HG03039 (cell line): Measurements from ENCODE around the gene GPR153.
A peak's percentile ranks its signal among the peaks of the same experiment; 100 is the strongest.

Experiments
- ATAC-seq: cut with Tn5 transposase; IDR thresholded peaks from one replicate; pipeline ENCODE4 v1.9.1; 2021; ENCODE audit warnings: mild to moderate bottlenecking, moderate library complexity; ENCODE audit not compliant: unreplicated experiment

GPR153 gene

DNA sequence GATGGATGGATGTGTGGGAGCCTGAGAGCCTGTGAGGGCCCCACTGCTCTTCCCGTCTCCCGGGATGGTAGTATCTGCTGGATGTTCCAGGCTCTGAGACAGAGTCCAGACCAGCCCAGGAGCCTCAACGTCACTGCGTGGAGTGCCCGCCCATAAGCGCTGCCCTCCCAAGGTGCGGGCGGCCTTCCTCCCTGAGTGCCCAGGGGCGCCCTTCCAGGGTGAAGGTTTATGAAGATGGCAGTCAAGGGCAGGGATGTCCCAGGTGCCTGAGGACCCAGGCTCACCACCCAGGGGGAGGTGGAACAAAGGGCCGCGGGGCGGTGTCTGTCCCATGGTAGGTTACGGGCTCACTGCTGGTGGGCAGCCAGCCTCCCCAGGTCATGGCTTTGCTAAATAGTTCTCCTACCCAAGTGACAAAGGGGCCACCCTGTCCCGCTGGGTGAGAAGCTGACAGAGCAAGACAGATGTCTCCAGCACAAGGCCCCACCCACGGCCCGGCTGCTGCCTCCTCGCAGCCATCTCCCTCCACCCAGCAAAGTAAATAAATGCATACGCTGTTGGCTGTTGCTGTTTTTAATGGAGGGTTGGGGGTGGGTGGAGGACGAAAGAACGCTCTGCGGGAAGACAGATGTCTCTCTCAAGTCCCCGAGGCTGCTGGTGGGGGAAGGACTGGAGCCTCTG lies 9.0 kb upstream of the GPR153 start:
- ATAC-seq = no peak

DNA sequence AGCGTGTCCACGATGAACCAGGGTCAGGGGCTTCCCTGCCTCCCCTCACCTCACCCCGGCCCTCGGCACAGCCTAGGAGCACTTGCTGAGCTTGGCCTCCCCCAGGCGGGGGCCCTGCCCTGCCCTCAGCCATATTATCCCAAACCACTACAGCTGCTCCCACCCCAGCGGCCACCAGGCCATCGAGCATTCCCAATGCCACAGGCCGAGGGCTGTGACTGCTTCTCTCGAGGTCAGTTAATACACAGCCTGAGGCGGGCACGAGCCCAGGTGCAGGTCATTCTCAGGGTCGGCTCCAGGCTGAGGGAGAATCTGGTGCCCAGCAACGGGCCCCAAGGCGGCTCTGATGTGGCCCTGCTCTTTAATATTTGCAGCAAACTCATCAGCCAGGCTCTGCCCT lies 8.4 kb upstream of the GPR153 start:
- ATAC-seq = no peak

DNA sequence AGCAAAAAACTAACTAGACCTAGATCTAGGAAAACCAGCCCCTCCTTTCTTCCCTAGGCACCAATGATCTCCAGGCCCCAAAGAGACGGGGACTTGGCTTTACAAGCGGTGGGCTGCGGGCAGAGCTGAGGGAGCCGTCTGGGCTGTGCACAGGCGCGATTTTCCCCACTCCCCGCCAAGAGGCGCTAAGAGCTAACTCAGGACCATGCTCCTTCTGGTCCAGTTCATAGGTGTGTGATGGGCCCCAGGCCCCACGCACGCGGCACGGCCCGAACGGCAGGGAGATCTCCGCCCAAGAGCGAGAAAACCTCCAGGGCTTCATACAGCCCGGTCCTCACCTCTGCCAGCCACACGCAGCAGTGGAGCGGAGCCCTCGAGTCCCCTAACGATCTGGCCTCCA lies 7.5 kb upstream of the GPR153 start:
- no peak for ATAC-seq

DNA sequence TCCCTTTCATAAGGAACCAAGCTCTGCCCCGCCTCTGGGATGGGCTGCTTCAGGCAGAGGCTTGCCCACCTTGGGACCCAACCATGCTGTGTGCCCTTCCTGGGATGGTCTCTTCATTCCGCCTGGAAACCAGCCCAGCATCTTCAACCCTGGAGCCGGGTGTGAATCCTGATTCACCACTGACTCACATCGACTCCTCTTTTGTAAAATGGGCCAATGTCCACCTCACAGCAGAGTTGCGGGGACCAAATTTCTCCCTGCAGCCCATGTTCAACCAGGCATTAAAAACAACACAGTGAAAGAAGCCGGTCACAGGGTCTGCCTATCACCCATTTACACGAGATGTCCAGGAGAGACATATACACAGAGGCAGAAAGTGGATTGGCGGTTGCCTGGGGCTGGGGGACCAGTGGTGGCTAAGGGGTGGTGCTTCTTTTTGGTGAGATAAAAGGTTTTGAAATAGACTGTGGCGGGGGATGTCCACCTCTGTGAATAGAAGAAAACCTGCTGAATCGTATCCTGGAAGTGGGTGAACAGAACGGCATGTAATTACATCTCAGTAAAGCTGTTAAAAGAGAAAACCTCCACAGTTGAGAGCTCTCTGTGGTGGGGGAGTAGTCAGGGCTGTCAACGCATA lies 6.9 kb upstream of the GPR153 start:
- no peak for ATAC-seq

DNA sequence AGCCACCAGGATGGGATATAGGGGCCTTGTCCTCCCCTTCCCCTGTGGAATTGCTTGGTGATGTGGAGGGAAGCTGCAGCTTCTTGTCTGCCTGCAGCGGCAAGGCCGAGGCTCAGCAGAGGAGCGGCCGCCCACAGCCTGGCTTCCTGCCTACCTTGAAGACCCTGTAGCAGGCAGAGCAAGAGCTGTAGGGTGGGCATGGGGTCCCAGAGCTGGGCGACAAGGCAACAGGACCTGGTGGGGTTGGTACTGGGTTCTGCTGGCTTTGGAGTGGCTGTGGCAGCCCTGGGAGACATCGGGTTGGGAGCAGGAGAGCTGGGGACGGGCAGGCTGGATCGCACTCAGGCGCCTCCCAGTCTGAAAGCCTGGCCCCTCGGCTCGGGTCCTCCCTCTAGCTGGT lies 5.7 kb upstream of the GPR153 start:
- ATAC-seq = no peak

DNA sequence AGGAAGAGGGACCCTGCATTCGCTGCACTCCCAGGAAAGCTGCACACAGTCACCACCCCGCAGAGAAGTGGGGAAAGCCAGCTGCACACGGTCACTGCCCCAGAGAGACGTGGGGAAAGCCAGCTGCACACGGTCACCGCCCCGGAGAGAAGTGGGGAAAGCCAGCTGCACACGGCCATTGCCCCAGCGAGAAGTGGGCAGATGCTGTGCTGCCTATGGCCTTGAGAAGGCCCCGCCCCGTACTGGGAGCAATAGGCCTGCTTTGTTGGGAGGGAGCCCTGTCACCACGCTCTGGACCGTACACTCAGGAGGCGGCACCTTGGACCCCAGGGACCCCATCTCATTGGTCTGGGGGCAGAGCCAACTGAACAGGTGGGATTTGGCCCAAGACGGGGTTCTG lies 4.3 kb upstream of the GPR153 start:
- ATAC-seq = no peak

DNA sequence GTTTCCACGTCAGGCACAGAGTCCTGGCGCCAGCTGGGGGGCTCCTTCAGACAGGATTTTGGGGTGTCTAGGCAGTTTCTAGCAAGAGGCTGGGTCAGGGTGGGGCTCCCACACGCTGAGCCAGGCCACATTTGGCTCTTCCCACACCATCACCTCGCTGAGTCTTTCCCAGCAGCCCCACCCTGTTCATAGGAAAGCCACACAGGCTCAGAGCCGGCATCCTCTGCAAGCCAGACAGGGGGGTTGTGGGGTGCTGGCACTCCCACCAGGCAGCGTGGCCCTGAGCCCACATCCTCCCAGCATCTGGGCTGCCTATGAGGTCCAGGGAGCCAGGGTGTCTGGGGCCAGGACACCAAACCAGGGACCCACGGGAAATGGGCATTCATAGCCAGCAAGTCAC lies 2.8 kb upstream of the GPR153 start:
- no peak for ATAC-seq

DNA sequence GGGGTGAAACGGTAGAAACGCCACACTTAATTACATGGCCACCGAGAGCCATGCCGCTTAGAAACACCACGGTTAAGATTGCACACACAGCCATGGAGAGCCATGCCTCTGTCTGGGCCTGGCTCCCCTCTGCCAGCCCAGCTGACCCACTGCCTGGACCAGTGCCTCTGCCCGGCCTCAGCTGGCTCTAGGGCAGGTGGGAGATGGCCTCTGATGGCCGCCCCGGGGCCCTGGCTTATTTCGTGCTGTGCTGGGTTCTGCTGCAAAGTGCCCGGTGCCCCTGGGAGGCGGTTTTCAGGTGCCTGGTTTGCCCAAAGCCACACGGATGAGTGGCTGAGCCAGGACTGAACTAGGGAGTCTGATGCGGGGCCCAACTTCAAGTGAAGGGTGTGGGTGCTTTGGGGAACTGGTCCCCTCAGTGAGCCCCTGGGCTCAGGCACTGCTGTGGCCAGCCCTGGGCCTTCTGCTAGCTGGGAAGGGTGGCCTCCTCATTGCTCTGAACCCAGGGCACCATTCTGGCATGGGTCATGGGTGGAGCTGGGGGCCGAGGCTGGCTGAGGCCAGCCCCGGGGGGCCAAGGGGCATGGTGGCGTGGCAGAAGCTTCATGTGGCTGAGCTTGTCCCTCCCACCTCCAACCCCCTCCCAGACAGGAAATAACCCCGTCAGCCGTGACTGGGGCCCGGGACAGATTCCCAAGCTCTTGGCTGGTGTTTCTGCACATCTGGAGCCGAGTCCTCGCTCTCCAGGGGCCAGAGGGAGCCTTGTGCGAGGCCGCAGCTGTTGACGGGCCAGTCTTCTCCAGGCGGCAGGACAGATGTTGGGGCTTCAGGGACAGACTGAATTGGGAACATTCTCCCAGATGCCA lies 1.9 kb upstream of the GPR153 start:
- no peak for ATAC-seq

DNA sequence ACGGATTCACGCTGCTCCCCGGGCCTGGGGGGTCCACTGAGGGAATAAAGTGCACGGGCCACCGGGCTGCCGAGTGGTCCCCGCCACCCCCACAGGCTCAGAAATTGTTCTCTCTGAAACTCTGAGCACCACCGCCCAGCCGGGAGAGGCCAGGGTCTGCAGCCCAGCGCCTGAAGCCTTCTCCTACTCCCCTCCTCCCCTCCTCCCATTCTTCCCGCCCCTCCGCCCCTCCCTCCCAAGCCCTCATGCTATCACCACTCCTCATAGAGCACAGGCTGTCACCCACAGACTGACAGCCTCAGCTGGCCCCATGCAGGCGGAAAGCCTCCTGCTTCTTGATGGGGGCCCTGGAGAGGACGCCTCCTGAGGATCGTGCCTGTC lies 707 bp upstream of the GPR153 start:
- ATAC-seq = no peak

DNA sequence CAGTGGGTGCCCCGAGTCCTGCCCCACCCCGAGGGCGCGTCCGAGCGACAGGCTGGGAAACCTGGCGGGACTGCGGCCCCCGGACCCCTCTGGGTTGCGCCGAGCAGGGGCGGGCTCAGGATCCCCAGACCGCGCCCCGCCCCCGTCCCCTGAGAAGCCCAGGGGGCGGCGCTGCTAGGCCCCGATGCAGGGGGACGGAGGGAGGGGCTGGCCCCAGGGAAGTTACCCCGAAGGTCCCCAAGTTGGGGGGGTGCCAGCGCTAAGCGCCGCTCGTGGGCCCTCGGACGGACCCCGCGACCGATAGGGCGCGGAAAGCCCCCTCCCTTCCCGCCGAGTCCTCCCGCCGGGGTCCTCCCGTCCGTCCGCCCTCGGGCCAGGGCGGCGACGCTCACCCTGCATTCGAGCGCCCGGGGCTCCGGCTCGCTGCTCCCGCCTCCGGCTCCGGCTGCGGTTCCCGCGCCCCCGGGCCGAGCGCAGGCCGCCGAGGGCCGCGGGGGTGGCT lies 414 bp downstream of the GPR153 start:
- peak; percentile 30 for ATAC-seq

DNA sequence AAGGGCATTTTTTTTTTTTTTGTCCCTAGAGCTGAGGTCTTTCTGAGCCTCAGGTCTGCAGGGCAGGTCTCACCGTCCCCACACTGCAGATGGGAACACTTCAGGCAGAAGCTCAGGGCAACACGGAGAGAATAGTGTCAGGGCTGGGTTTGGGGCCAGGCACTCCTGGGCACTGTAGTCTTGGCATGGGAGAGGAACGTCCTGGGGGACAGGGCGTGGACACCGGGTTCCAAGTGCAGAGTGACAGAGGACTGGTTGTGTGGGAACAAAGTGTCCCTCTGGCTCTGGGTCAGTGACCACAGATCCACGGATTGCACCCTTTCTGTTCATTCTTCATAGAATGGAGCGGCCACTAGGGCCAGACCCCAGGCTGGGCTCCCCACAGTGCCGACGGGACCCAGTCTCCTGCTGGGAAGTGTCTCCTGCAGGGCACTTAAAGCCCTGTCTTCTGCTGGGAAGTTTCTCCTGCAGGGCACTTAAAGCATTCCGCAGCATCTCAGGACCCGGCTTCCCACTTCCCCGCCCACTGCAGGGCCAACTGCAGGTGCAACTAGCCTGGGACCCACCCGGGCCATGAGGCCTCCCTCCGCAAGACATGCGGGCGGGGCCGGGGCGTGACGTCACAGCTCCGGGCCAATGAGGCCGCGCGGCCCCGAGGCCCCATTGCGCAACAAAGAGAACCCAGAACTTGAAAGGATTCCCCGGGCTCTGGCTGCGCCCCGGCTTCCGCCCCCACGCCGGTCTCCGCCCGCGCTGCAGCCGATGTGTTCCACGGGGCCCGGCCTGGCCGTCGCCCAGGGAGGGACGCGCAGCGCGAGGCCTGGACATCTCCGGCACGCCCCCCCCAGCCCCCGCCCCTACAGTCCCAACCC lies 1.2 kb downstream of the GPR153 start:
- ATAC-seq = no peak

DNA sequence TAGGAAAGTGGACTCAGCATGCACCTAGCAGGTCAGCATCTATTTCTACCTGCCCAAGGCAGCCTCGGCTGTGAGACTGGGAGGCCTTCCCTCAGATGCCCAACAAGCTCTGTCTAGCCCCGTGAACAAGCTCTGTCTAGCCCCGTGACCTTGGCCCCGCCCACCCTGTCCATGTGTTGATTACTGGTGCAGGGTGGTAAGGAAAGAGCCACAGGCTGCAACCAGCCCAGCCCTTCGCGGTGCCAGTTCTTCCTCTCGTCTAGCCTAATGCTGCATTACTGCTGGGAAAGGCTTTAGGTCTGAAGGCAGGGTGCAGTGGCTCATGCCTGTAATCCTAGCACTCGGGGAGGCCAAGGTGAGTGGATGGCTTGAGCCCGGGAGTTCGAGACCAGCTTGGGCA lies 2.2 kb downstream of the GPR153 start:
- no peak for ATAC-seq

DNA sequence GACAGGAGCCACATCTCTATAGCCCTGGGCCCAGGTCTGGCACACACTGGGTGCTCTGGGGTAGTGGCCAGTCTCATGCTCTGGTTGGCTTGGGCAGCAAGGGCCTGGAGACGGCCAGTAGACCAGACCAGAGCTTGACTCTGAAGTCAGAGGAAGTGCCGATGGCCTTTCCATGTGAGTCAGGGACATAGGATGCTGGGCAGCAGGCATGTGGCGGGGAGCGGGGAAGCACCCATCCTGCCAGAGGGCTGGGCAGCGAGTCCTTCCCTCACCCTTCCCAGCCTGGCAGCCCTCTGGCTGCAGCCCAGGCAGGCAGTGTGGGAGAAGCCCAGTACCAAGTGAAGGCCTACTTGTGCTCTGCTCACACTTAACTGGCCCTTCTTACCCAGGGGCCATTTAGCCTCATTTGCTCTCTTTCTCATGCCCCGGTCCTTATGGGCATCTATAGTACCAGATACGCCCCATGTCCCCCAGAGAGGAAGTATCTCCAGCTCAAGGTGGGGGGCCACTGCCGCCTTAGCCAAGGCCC lies 3.3 kb downstream of the GPR153 start:
- ATAC-seq = no peak

DNA sequence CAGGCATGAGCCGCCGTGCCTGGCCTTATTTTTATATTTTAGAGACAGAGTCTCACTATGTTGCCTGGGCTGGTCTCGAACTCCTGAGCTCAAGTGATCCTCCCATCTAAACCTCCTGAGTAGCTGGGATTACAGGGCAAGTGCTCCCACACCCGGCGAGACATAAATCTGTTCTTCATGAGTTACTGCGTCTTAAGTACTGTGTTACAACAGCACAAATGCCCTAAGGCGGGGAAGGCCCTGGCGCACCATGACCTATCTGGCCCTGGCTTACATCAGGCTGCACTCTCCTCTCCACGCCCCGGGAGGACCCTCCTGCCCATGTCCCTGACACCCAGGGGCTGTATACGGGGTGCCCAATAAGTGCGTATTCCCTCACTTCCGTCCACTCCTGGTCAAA lies 4.3 kb downstream of the GPR153 start:
- ATAC-seq = no peak

DNA sequence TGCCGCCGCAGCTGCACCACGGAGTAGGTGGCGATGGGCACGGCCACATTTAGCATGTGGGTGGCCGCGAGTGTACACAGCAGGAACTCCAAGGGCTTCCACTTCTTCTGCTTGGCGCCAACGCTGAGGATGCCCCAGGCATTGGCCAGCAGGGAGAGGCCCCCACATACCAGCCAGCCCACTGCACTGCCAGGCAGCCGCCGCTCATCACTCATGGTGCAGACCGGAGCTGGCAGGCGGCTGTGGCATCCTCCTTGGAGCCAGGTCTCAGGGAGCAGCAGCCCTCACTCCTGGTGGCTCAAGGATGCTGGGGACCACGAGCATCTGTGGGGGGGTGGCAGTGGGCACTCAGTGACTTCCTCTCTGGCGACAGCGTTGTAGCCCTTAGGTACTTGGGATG lies 6.2 kb downstream of the GPR153 start:
- no peak for ATAC-seq

DNA sequence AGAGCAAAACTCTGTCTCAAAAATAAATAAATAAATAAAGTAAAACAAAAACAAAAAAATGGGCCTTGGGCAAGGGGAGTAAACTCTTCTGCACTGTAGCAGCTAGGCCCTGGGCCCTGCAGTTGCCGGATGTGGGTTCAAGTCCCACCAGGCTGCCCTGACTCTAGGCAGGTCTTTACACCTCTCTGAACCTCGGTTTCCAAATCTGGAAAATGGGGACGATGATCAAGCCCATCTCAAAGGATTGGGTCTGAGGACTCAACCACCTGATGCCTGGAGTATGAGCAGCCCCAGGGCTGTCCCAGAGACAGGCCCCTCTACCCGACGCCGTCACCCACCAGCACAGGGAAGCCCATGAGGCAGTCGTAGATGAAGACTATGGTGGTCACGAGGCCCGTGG lies 7.5 kb downstream of the GPR153 start:
- no peak for ATAC-seq

DNA sequence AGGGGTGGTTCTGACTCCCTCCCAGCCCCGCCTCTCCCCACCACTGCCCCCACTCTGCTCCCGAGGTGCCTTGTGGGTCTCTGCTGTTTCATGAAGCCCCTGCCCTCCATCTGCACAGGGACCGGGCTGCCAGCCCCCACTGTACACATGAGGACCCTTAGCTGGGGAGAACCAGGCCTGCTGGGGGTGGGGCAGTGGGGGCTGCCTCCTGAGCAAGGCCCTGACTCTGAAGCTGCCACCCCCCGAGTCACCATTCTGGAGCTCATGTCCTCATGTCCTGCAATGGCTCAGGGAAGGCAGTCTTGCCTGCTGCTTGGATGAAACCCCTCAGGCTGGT lies 8.6 kb downstream of the GPR153 start:
- no peak for ATAC-seq

DNA sequence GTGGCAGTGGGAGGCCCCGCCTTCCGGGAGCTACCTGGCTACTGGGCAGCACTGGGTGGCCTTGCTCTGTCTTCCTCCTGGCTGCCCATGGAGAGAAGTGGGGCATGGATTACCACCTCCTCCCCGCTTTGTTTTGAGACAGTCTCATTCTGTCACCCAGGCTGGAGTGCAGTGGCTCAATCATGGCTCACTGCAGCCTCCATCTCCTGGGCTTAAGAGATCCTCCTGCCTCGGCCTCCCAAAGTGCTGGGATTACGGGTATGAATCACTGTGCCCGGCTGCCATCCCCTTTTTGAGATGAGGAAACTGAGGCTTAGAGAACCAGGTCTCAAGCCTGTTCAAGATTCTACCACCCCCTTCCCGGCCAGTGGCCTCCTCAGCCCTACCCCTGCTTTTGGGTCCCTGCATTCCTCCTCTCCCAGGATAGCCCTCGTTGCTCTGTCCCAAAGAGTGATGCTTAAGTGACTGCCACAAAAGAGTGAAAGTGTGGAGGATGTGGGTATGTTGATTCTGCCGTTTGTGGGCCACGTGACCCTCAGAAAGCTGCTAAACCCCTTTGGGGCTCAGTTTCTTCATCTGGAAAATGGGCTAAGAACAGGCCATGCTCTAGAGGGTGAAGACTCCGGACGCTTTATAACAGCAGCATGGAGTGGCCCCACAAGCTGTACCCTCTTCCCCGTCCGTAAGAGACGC lies 9.1 kb downstream of the GPR153 start:
- no peak for ATAC-seq

DNA sequence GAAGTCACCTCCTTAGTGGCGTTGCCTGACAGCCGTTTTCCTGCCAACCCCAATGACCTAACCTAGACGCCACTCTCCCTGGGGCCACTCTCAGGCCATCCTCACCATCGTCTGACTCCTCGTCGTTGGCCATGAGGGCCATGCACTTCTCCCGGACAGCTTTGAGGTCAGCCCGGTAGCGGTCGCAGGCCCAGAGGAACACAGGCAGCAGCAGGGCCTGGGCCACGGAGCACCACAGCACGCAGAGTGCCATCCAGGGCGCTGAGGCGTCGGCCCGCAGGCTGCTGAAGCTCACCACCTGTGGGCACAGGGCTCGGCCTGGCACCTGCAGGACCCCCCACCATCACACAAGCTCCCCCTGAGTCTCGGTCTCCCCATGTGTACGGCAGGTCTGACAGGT lies 9.7 kb downstream of the GPR153 start:
- ATAC-seq = no peak
